ENCODE data around the gene ISM2.

GRCh38 chr14:77442196-77442595 lies 56.4 kb downstream of the ISM2 start:
- no peak for TF ChIP-seq POLR2A (IDR thresholded peaks at IDR 0.05)
- no peak for TF ChIP-seq POLR2AphosphoS5 (IDR thresholded peaks at IDR 0.05)
- no peak for TF ChIP-seq CTCF (IDR thresholded peaks at IDR 0.05)

Data from stomach (tissue), 4 donors.